SHP77 treated with DMSO at 0.1 percent for 48 hours (cell line): Measurements from ENCODE around the gene NBAS.
"Not testable (repeated sequence)": the region's sequence is repeated elsewhere in the genome, so short reads cannot be mapped to it uniquely, and the experiment has no call there.

Experiments used
- DNase-seq: peaks from one replicate; lab custom pipeline; 2025; lab: John Stamatoyannopoulos, UW

Gene NBAS

GRCh38 chr2:15412309-15412708 is 148.8 kb downstream of the NBAS start:
- no peak for DNase-seq

- DNase-seq = no peak
Observed at GRCh38 chr2:15410884-15411283, 150.2 kb downstream of the NBAS start.

GRCh38 chr2:15408759-15409158 is 152.4 kb downstream of the NBAS start:
- no peak for DNase-seq

GRCh38 chr2:15407666-15408065 is 153.5 kb downstream of the NBAS start:
- no peak for DNase-seq

GRCh38 chr2:15404511-15404910 is 156.6 kb downstream of the NBAS start:
- not testable (repeated sequence) for DNase-seq

- DNase-seq = no peak
Observed at GRCh38 chr2:15400240-15400826, 160.8 kb downstream of the NBAS start.

- no peak for DNase-seq
Observed at GRCh38 chr2:15399241-15399640, 161.9 kb downstream of the NBAS start.

GRCh38 chr2:15391751-15392150 is 169.4 kb downstream of the NBAS start:
- DNase-seq = no peak

- DNase-seq = no peak
Observed at GRCh38 chr2:15389895-15390294, 171.2 kb downstream of the NBAS start.

GRCh38 chr2:15389326-15389700 is 171.8 kb downstream of the NBAS start:
- DNase-seq = no peak

GRCh38 chr2:15388406-15389325 is 172.5 kb downstream of the NBAS start:
- no peak for DNase-seq

- DNase-seq = no peak
Observed at GRCh38 chr2:15385184-15385583, 175.9 kb downstream of the NBAS start.

GRCh38 chr2:15383695-15384350 is 177.3 kb downstream of the NBAS start:
- DNase-seq = no peak

- DNase-seq = no peak
Observed at GRCh38 chr2:15378148-15378908, 182.8 kb downstream of the NBAS start.

- no peak for DNase-seq
Observed at GRCh38 chr2:15377202-15377601, 183.9 kb downstream of the NBAS start.

GRCh38 chr2:15372019-15372418 is 189.1 kb downstream of the NBAS start:
- DNase-seq = no peak

GRCh38 chr2:15369129-15369528 is 192.0 kb downstream of the NBAS start:
- DNase-seq = no peak

- no peak for DNase-seq
Observed at GRCh38 chr2:15367715-15368114, 193.4 kb downstream of the NBAS start.

- DNase-seq = no peak
Observed at GRCh38 chr2:15367205-15367604, 193.9 kb downstream of the NBAS start.

- no peak for DNase-seq
Observed at GRCh38 chr2:15365411-15365810, 195.7 kb downstream of the NBAS start.

GRCh38 chr2:15364561-15364960 is 196.6 kb downstream of the NBAS start:
- DNase-seq = no peak

- no peak for DNase-seq
Observed at GRCh38 chr2:15363734-15364133, 197.4 kb downstream of the NBAS start.
